Measurements from ENCODE around the gene MTCL1. TPM values are rescaled to one million over a fixed set of nuclear protein-coding genes. Genes with fewer than 3 reads are reported as not detected.

Gene MTCL1
- total and polyA plus RNA-seq, 4 donors, result 1.3 to 12.4 (median 3.7) TPM

GRCh38 chr18:8657873-8658470 lies 47.4 kb upstream of the MTCL1 start:
- H3K9ac ChIP-seq (ENCODE audit: insufficient read depth in 1 of 2, low read length in 2 of 2), result no peak overlapping the region
- H3K27ac ChIP-seq (ENCODE audit: low read depth in 1 of 2, low read length in 1 of 2), result no peak overlapping the region
- WGBS, 2 donors, result 55 to 71% methylated on average over 14 of the region's 14 CpGs
- peak; percentile 60 to 64 (median 63) for DNase-seq
- H3K4me3 ChIP-seq, result no peak overlapping the region
- peaks cover 0 to 9% (median 0%) of the 10 kb centered on the region in 5 donors for H3K4me1 ChIP-seq (ENCODE audit: control insufficient read depth in 5 of 5, insufficient read depth in 5 of 5, low read length in 5 of 5)
- H3K27me3 ChIP-seq (ENCODE audit: control insufficient read depth in 3 of 3, insufficient read depth in 3 of 3, low read length in 2 of 3), result no peaks in the 10 kb centered on the region
- peaks cover 0 to 2% (median 0%) of the 10 kb centered on the region in 4 donors for H3K9me3 ChIP-seq (ENCODE audit: control insufficient read depth in 4 of 4, insufficient read depth in 3 of 4, low read length in 3 of 4)
- H3K36me3 ChIP-seq (ENCODE audit: control insufficient read depth in 4 of 4, insufficient read depth in 4 of 4, low read length in 4 of 4), result no peaks in the 10 kb centered on the region
- TF ChIP-seq, protein P1, sequence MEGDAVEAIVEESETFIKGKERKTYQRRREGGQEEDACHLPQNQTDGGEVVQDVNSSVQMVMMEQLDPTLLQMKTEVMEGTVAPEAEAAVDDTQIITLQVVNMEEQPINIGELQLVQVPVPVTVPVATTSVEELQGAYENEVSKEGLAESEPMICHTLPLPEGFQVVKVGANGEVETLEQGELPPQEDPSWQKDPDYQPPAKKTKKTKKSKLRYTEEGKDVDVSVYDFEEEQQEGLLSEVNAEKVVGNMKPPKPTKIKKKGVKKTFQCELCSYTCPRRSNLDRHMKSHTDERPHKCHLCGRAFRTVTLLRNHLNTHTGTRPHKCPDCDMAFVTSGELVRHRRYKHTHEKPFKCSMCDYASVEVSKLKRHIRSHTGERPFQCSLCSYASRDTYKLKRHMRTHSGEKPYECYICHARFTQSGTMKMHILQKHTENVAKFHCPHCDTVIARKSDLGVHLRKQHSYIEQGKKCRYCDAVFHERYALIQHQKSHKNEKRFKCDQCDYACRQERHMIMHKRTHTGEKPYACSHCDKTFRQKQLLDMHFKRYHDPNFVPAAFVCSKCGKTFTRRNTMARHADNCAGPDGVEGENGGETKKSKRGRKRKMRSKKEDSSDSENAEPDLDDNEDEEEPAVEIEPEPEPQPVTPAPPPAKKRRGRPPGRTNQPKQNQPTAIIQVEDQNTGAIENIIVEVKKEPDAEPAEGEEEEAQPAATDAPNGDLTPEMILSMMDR (IDR thresholded peaks at IDR 0.05; ENCODE audit: control extremely low read depth, extremely low read depth), result no peak
- ATAC-seq (ENCODE audit: insufficient read depth, low FRiP score), result no peak

DNA sequence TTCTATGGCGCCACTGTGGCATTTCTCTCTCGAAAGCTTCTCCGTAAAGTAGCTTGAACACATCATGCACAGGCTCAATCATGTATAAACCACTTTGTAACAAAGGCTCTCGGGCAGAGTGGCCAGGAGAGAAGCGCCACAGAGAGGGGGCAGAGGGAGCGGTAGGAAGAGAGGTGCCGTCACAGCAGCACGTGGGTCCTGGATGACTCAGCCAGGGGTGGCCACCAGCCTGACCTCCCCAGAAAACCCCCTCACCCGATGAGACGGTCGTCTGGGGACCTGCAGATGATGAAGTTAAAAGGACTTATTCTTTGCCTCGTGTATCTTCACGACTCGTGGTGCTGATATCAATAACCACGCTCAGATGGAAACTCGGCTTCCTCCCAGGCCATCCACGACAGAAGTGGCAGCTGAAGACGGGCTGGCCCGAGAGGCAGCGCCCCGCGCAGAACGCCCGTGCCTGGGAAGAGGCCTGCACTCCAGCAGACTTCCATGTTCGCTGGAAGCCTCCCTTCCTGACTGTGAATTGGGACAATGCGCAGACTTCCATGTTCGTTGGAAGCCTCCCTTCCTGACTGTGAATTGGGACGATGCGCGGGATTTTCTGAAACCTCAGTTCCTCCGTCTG lies 46.4 kb upstream of the MTCL1 start:
- no peaks in the 10 kb centered on the region for H3K36me3 ChIP-seq (ENCODE audit: control insufficient read depth in 4 of 4, insufficient read depth in 4 of 4, low read length in 4 of 4)
- peaks cover 0 to 9% (median 0%) of the 10 kb centered on the region in 5 donors for H3K4me1 ChIP-seq (ENCODE audit: control insufficient read depth in 5 of 5, insufficient read depth in 5 of 5, low read length in 5 of 5)
- no peak overlapping the region for H3K4me3 ChIP-seq
- ATAC-seq (ENCODE audit: insufficient read depth, low FRiP score) (no peak), DNase-seq (no peak)
- TF ChIP-seq, protein P1 (IDR thresholded peaks at IDR 0.05; ENCODE audit: control extremely low read depth, extremely low read depth), result no peak
- no peak overlapping the region for H3K27ac ChIP-seq (ENCODE audit: low read depth in 1 of 2, low read length in 1 of 2)
- H3K27me3 ChIP-seq (ENCODE audit: control insufficient read depth in 3 of 3, insufficient read depth in 3 of 3, low read length in 2 of 3), result no peaks in the 10 kb centered on the region
- H3K9ac ChIP-seq (ENCODE audit: insufficient read depth in 1 of 2, low read length in 2 of 2), result no peak overlapping the region
- WGBS, 2 donors, result 93 to 94% methylated on average over 31 of the region's 31 CpGs
- H3K9me3 ChIP-seq (ENCODE audit: control insufficient read depth in 4 of 4, insufficient read depth in 3 of 4, low read length in 3 of 4), result peaks cover 0 to 2% (median 0%) of the 10 kb centered on the region in 4 donors

- TF ChIP-seq, protein P1 (IDR thresholded peaks at IDR 0.05; ENCODE audit: control extremely low read depth, extremely low read depth), result no peak
- 88 to 94% methylated on average over 36 of the region's 36 CpGs for WGBS, 2 donors
- DNase-seq (no peak), ATAC-seq (ENCODE audit: insufficient read depth, low FRiP score) (no peak)
- Histone ChIP-seq H3K4me3 (no peak overlapping the region), H3K9ac (ENCODE audit: insufficient read depth in 1 of 2, low read length in 2 of 2) (no peak overlapping the region), H3K27me3 (ENCODE audit: control insufficient read depth in 3 of 3, insufficient read depth in 3 of 3, low read length in 2 of 3) (no peaks in the 10 kb centered on the region), H3K4me1 (ENCODE audit: control insufficient read depth in 5 of 5, insufficient read depth in 5 of 5, low read length in 5 of 5) (peaks cover 0 to 9% (median 0%) of the 10 kb centered on the region in 5 donors), H3K36me3 (ENCODE audit: control insufficient read depth in 4 of 4, insufficient read depth in 4 of 4, low read length in 4 of 4) (no peaks in the 10 kb centered on the region), H3K27ac (ENCODE audit: low read depth in 1 of 2, low read length in 1 of 2) (no peak overlapping the region), H3K9me3 (ENCODE audit: control insufficient read depth in 4 of 4, insufficient read depth in 3 of 4, low read length in 3 of 4) (peaks cover 0 to 2% (median 0%) of the 10 kb centered on the region in 4 donors)
Measured at GRCh38 chr18:8659609-8660242, 45.6 kb upstream of the MTCL1 start.

Data from lung (tissue), 12 donors.